Astrocyte (in vitro differentiated cells and primary cell): Measurements from ENCODE around the gene RECQL5.

Experiments
- EZH2 ChIP-seq: IDR thresholded peaks from 2 replicates; pipeline ENCODE4 v1.6.1; 2012; ENCODE audit warnings: mild to moderate bottlenecking, low read length, inconsistent platforms; ENCODE audit not compliant: insufficient read depth
- TF ChIP-seq, protein P1 (sequence below): IDR thresholded peaks from 2 replicates; pipeline ENCODE4 v1.5.1; 2011; ENCODE audit warnings: low read depth, mild to moderate bottlenecking, inconsistent platforms, low read length, moderate library complexity; ENCODE audit not compliant: insufficient read depth

DNA sequence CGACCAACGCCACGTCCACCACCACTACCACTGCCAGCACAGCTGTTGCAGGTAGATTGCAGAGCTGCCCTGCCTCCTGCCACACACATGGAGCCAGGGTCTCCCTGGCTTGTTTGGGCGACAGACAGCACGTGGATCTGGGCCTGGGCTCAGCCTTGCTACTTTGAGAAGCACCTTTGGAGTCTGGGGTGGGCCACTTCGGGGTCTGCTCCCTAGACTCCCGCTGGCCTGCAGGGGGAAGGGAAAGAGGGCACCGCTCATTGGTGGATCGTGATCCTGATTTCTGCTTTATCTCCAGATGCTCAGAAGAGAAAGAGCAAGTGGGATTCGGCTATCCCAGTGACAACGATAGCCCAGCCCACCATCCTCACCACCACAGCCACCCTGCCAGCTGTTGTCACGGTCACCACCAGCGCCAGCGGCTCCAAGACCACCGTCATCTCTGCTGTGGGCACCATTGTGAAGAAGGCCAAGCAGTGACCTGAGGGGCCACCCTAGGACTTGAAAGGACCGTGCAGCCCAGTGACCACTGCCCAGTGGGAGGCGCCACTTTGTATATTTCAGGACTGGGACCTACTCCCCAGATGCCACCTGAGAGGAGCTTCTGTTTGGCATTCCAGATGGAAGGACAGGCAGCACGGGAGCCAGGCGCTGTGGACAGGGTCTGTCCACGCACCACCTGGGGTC lies 39.2 kb upstream of the RECQL5 start:
- TF ChIP-seq, protein P1, sequence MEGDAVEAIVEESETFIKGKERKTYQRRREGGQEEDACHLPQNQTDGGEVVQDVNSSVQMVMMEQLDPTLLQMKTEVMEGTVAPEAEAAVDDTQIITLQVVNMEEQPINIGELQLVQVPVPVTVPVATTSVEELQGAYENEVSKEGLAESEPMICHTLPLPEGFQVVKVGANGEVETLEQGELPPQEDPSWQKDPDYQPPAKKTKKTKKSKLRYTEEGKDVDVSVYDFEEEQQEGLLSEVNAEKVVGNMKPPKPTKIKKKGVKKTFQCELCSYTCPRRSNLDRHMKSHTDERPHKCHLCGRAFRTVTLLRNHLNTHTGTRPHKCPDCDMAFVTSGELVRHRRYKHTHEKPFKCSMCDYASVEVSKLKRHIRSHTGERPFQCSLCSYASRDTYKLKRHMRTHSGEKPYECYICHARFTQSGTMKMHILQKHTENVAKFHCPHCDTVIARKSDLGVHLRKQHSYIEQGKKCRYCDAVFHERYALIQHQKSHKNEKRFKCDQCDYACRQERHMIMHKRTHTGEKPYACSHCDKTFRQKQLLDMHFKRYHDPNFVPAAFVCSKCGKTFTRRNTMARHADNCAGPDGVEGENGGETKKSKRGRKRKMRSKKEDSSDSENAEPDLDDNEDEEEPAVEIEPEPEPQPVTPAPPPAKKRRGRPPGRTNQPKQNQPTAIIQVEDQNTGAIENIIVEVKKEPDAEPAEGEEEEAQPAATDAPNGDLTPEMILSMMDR, result no peak
- TF ChIP-seq EZH2, result no peak
